ENCODE data around the gene SMYD3. TPM values are rescaled to one million over a fixed set of nuclear protein-coding genes. Genes with fewer than 3 reads are reported as not detected.

SMYD3 gene
- total RNA-seq, 1 donor from 2014 or later = 23.8 TPM

- DNase-seq (ENCODE audit: low read depth) = no peak
- TF ChIP-seq, protein P1, sequence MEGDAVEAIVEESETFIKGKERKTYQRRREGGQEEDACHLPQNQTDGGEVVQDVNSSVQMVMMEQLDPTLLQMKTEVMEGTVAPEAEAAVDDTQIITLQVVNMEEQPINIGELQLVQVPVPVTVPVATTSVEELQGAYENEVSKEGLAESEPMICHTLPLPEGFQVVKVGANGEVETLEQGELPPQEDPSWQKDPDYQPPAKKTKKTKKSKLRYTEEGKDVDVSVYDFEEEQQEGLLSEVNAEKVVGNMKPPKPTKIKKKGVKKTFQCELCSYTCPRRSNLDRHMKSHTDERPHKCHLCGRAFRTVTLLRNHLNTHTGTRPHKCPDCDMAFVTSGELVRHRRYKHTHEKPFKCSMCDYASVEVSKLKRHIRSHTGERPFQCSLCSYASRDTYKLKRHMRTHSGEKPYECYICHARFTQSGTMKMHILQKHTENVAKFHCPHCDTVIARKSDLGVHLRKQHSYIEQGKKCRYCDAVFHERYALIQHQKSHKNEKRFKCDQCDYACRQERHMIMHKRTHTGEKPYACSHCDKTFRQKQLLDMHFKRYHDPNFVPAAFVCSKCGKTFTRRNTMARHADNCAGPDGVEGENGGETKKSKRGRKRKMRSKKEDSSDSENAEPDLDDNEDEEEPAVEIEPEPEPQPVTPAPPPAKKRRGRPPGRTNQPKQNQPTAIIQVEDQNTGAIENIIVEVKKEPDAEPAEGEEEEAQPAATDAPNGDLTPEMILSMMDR (conservative IDR thresholded peaks at IDR 0.05; ENCODE audit: low read depth, low read length) = no peak
- no peak overlapping the region for H3K4me3 ChIP-seq (ENCODE audit: low read depth, low read length)
Measured at GRCh38 chr1:246246430-246246829, 260.6 kb downstream of the SMYD3 start.

GRCh38 chr1:246245541-246245940 lies 261.5 kb downstream of the SMYD3 start:
- H3K4me3 ChIP-seq (ENCODE audit: low read depth, low read length) = no peak overlapping the region
- TF ChIP-seq, protein P1 (conservative IDR thresholded peaks at IDR 0.05; ENCODE audit: low read depth, low read length) = no peak
- no peak for DNase-seq (ENCODE audit: low read depth)

DNA sequence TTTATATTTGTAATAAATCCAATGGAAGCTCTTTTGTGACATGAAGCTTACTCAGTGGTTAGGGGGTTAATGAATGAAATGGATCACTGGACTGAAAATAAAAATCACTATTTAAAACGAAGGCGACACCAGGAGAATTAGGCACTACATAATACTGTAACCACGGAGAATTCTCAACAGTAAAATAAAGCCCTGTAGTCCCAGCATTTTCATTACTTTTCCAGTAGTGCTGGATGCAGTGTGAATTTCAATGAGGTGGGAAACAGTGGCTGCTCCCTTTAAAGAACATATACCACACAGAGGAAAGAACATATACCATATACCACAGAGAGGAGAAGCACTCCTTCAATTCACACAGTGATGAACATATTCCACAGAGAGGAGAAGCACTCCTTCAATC lies 275.0 kb downstream of the SMYD3 start:
- H3K4me3 ChIP-seq (ENCODE audit: low read depth, low read length) = no peak overlapping the region
- TF ChIP-seq, protein P1 (conservative IDR thresholded peaks at IDR 0.05; ENCODE audit: low read depth, low read length) = no peak
- no peak for DNase-seq (ENCODE audit: low read depth)

GRCh38 chr1:246226041-246226440 lies 281.0 kb downstream of the SMYD3 start:
- TF ChIP-seq, protein P1 (conservative IDR thresholded peaks at IDR 0.05; ENCODE audit: low read depth, low read length) = no peak
- no peak for DNase-seq (ENCODE audit: low read depth)
- no peak overlapping the region for H3K4me3 ChIP-seq (ENCODE audit: low read depth, low read length)

- TF ChIP-seq, protein P1 (conservative IDR thresholded peaks at IDR 0.05; ENCODE audit: low read depth, low read length) = no peak
- DNase-seq (ENCODE audit: low read depth) = no peak
- H3K4me3 ChIP-seq (ENCODE audit: low read depth, low read length) = no peak overlapping the region
Measured at GRCh38 chr1:246221485-246222255, 285.4 kb downstream of the SMYD3 start.

DNA sequence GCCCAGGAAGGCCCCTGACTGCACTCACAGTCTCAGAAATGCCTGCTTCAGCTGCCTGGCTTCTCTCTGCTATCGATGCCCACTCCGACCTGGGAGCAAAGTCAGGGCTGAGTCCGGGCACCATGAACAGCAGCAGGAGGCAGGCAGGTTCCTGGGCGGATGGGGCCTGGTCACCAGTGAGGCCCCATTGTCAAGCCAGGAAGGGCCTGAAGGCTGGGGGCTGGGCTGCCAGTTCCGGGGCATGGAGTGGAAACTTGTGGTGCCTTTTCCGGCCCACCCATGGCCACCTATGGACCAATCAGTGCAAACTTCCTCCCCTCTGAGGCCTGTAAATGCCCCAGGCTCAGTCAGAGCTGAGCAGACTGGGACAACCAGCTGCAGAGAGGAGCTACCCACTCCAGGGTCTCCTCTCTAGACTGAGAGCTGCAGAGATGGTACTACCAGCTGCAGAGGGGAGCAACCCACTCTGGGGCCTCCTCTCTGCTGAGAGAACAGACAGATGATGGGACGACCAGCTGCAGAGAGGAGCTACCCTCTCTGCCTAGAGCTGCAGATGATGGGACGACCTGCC lies 286.5 kb downstream of the SMYD3 start:
- no peak overlapping the region for H3K4me3 ChIP-seq (ENCODE audit: low read depth, low read length)
- DNase-seq (ENCODE audit: low read depth) = no peak
- TF ChIP-seq, protein P1 (conservative IDR thresholded peaks at IDR 0.05; ENCODE audit: low read depth, low read length) = no peak
